GM19324 (cell line): ENCODE results near the gene DUOX1.

Source experiments
- ATAC-seq: cut with Tn5 transposase; IDR thresholded peaks from one replicate; pipeline ENCODE4 v1.9.1; 2021; ENCODE audit warnings: mild to moderate bottlenecking, moderate library complexity; ENCODE audit not compliant: unreplicated experiment, low FRiP score

The DUOX1 gene

GRCh38 chr15:45185069-45185779, 55.4 kb downstream of the DUOX1 start:
- ATAC-seq: no peak

GRCh38 chr15:45185903-45186770, 56.3 kb downstream of the DUOX1 start:
- no peak for ATAC-seq

GRCh38 chr15:45186771-45187577, 57.2 kb downstream of the DUOX1 start:
- no peak for ATAC-seq

GRCh38 chr15:45187578-45187893, 57.7 kb downstream of the DUOX1 start:
- no peak for ATAC-seq

- no peak for ATAC-seq
Measured at GRCh38 chr15:45187894-45188830, 58.4 kb downstream of the DUOX1 start, which contains the start of gene SHF. Gene SHF, minus strand, starts transcription at chr15:45187966. Its CDS starts 15 bp downstream, at chr15:45187951.

GRCh38 chr15:45197512-45197911, 67.7 kb downstream of the DUOX1 start:
- ATAC-seq: no peak

GRCh38 chr15:45198337-45199135, 68.7 kb downstream of the DUOX1 start:
- ATAC-seq: peak; percentile 70

GRCh38 chr15:45199136-45199810, 69.5 kb downstream of the DUOX1 start:
- peak; percentile 25 for ATAC-seq

- ATAC-seq: peak; percentile 47
Measured at GRCh38 chr15:45200001-45200798, 70.4 kb downstream of the DUOX1 start.

GRCh38 chr15:45200799-45201556, 71.2 kb downstream of the DUOX1 start:
- ATAC-seq: peak; percentile 6

- ATAC-seq: no peak
Measured at GRCh38 chr15:45201557-45201859, 71.7 kb downstream of the DUOX1 start.

GRCh38 chr15:45201869-45202268, 72.1 kb downstream of the DUOX1 start:
- no peak for ATAC-seq

GRCh38 chr15:45203182-45203581, 73.4 kb downstream of the DUOX1 start:
- no peak for ATAC-seq

- no peak for ATAC-seq
Measured at GRCh38 chr15:45205192-45205591, 75.4 kb downstream of the DUOX1 start.

- ATAC-seq: no peak
Measured at GRCh38 chr15:45212493-45212892, 82.7 kb downstream of the DUOX1 start.
